Left colon (tissue), 2 donors: ENCODE measurements around the gene VSNL1. TPM values are rescaled to one million over a fixed set of nuclear protein-coding genes. Genes with fewer than 3 reads are reported as not detected.

Experiments
- ATAC-seq: fragments of 200-7000 bp; cut with Tn5 transposase; one replicate; pipeline ENCODE4 v1.9.1; 2020; ENCODE audit warnings: mild to moderate bottlenecking, moderate library complexity
- DNase-seq, 2 donors: peaks; one replicate each; pipeline ENCODE4 v3.0.0-alpha.2; 2020
- intact Hi-C, 2 donors: fragments of 100-400 bp; cut with DNase I in 1 of 2; cut with micrococcal nuclease in 1 of 2; formaldehyde crosslinking; loops; one replicate each; pipeline versions ENCODE4 v1.11.2 to v1.14.0; 2022; cut with DNase I, micrococcal nuclease
- total RNA-seq, 2 donors: library from RNA; stranded (reverse); fragmentation: NEBNext Ultra II Directional; extraction: Animal tissue kit (Norgen Biotek cat#: 25700); gene quantifications; one replicate each; pipeline ENCODE4 v1.2.1, GENCODE V29; 2021
- donor health status: DM: no; HTN: no; CAD: no.
- donor health status: DM: yes; HTN: yes; CAD: no.

The VSNL1 gene
- total RNA-seq, 2 donors from 2014 or later = 3.6 to 5.6 TPM

GRCh38 chr2:17660219-17660618 lies 119.7 kb downstream of the VSNL1 start:
- intact Hi-C loops = no loop called here
- no peak for DNase-seq
- ATAC-seq = no peak

GRCh38 chr2:17661460-17661859 lies 121.0 kb downstream of the VSNL1 start:
- intact Hi-C loops = no loop called here
- DNase-seq (no peak), ATAC-seq (no peak)

DNA sequence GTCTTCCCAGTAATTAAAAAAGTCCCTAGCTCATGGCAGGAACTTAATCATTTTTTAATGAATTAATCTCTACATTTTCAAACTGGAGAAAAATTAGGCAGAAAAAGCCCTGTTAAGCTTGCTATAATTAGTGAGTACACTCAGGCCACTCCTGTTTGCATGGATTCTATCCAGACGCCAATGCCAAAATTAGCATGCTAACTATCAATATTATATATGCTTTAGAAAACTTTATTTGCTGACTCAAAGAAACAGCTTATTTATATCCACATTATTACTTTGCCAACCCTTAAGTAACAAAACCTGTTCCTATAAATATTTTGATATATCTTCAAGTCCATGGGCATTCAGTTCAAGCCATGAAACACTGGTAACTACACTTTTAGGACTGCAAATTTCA lies 122.2 kb downstream of the VSNL1 start:
- intact Hi-C loops = no loop called here
- ATAC-seq (no peak), DNase-seq (no peak)

GRCh38 chr2:17664534-17664933 lies 124.0 kb downstream of the VSNL1 start:
- intact Hi-C loops = no loop called here
- ATAC-seq = no peak
- DNase-seq = no peak

DNA sequence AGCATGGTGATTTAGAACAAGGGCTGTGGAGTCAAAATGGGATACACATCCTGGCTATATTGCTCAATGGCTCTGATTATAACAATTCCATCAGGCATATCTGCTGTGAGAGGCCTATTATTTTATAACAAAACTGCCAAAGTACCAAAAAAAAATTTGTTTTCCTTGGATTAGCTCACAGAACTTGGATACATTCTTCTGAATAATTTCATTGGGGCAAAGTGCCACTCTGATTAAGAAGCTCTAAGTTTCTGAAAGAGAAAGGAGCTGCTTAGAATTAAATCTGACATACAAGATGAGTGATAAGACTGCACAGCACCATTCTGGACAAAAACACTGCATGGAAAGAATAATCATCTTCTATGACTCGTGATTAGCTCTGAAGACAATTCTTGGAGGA lies 127.4 kb downstream of the VSNL1 start:
- intact Hi-C loops = no loop called here
- DNase-seq (no peak), ATAC-seq (no peak)

- ATAC-seq (no peak), DNase-seq (no peak)
- intact Hi-C loops = no loop called here
Measured at GRCh38 chr2:17672583-17673317, 132.3 kb downstream of the VSNL1 start.

DNA sequence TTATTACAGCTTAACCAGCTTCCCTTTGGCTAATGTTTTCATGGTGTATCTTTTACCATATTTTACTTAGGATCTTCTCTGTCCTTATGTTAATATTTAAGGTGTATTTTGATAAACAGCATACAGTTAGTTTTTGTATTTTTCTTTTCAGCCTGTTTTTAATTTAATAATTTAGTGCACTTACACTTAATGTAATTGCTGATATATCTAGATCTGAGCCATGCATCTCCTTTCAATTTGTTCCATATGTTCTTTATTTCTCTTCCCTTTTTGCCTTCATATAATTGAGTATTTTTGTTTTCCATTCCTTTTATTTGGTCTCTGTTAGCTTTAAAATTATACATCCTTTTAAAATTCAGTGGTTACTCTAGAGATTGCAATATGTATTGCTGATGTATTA lies 134.3 kb downstream of the VSNL1 start:
- intact Hi-C loops = no loop called here
- DNase-seq (no peak), ATAC-seq (no peak)

- ATAC-seq (no peak), DNase-seq (no peak)
- intact Hi-C loops = no loop called here
Measured at GRCh38 chr2:17680119-17680518, 139.6 kb downstream of the VSNL1 start.

GRCh38 chr2:17682098-17682857 lies 141.8 kb downstream of the VSNL1 start:
- intact Hi-C loops = no loop called here
- DNase-seq (no peak), ATAC-seq (no peak)

GRCh38 chr2:17683981-17684380 lies 143.5 kb downstream of the VSNL1 start:
- ATAC-seq = no peak
- no peak for DNase-seq
- intact Hi-C loops = no loop called here

DNA sequence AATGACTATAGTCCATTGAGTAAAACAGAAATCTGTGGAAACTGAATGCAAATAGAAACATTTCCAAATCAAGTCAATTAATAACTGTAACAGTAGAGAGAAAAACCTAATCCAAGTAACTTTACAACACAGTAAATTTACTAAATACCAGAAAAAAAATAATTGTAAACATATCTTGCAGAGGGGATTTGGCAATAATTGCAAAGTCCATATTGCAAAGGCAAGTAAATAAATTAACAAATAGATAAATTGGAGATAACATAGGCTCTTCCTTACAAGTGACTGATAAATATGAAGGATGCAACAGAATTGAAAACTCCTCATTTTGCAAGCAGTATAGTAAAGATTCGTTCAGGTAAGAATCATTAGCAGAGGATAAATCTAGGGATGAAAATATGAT lies 148.1 kb downstream of the VSNL1 start:
- DNase-seq (no peak), ATAC-seq (no peak)
- intact Hi-C loops = no loop called here

DNA sequence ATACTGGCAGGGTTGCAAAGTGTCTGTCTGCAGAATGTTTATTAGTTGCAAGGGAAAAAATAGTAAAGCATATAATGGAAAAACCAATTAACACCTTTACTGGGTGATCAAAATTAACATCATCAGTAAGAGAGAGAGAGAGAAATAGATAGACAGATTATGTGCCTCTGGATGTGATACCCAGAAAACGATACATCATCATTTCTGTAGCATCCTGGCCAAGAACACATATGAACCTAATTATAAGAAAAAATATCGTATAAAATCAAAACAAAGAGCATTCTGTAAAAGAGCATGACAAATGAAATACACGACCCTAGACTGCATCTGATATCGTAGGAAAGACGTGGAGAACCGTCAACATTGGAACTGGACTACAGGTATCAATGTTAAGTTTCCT lies 148.5 kb downstream of the VSNL1 start:
- ATAC-seq (no peak), DNase-seq (no peak)
- intact Hi-C loops = no loop called here

DNA sequence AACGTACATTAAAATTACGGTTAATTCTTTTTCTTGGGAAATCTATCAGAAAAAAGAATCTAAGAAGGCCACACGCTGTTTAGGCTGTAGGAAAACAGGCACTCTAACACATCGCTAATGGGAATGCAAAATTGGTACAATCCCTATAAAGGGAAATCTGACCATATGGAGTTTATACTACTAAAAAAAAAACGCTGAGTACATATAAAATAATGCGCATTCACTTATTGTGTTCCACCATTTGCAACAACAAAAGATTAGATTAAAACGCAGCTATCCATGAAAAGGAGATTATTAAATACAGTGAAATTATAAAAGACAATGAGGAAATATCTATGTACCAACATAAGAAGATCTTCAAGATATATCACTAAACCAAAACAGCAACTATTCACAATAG lies 150.3 kb downstream of the VSNL1 start:
- DNase-seq (no peak), ATAC-seq (no peak)
- intact Hi-C loops = no loop called here

Other genes starting within 250 kb of the VSNL1 start
- gene RAD51AP2, start 22.3 kb upstream of the VSNL1 start, total RNA-seq = not detected
- gene SMC6, start 213.1 kb downstream of the VSNL1 start, total RNA-seq = 10 to 100 TPM; 23.3 to 25.3 TPM
- gene GEN1, start 213.4 kb downstream of the VSNL1 start, total RNA-seq = 10 to 100 TPM; 13.5 to 26.3 TPM